GM18951 (cell line): ENCODE results near the gene ZNF791.
"Not testable (repeated sequence)": the region's sequence is repeated elsewhere in the genome, so short reads cannot be mapped to it uniquely, and the experiment has no call there.

ENCODE experiments used
- POLR2A ChIP-seq: IDR thresholded peaks from 4 replicates; pipeline ENCODE4 v1.6.1; 2011; ENCODE audit warnings: mild to moderate bottlenecking; ENCODE audit not compliant: insufficient read length, insufficient read depth; ENCODE audit errors: extremely low read depth
- in situ Hi-C: fragments of 300-500 bp; cut with MboI; formaldehyde crosslinking; loops from one replicate; pipeline ENCODE4 v1.12.0; 2022; ENCODE audit warnings: low sequenced_read_pairs, mixed read lengths, inconsistent platforms; ENCODE audit not compliant: unreplicated experiment

ZNF791 gene

DNA sequence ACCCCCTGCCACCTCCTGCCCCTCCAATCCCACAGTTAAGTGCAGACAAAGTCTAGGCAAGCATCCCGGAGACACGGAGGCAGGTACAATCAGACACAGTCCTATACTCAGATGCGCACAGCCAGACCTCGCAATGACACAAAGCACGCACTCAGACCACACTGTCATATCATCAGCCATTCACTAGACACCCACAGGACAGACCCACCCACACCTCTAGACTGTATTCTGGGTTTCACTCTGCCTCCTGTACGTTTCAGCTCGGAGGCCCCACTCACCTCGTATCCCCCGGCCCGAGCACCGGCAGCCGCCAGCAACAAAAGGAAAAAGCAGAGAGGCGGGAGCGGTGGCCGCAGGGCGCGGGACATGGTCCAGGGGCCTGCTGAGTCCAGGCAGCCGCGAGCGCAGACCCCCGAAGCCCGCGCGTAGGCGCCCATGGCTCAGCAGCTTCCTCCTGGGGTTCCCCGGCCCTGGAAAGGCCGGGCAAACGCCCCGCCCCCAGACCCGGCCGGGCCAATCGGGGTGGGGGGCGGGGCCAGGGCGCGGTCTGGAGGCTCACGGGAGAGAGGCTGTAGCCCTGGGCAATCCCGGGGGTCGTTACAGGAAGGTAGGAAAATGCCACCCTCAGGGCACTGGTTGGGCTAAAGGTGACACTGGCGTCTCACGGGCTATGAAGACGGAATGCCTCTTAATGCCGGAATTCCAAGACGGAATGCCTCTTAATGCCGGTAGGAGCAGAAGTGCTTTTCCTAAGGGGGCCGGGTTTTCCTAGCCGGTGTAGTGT is 55.7 kb downstream of the ZNF791 start, which contains the start of the genes MAN2B1 and WDR83:
MAN2B1 (minus strand) TSS at position 478 of the 784 bp plus-strand sequence; CDS start at position 437, 41 bp downstream.
WDR83 (plus strand) TSS at position 543 of the 784 bp plus-strand sequence. CDS start 2,984 bp downstream, outside the sequence.
- peak; percentile 82 for TF ChIP-seq POLR2A
- in situ Hi-C loops, result no loop called here

DNA sequence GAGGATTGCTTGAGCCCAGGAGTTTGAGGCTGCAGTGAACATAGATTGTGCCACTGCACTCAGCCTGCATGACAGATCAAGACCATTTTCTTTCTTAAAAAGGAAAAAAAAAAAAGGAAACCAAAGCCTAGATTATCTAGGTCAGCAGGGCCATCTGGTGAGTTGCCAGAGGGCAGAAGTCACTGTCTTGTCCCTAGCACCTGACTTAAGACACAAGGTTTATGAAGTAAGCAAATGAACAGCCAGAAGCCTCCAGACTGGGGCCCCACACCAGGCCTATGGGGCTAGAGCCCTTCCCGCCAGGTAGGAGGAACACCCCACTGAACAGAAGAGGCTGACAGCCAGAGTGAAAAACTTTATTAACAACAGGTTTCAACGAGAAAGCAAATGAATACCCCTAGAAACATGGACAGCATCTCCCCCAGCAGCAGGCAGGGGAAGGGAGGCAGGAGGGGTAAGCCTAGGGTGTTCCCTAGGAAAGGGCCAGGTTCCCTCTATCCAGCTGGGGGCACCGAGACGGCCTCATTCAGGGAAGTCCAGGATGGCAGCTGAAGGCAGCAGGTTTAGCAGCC is 57.1 kb downstream of the ZNF791 start:
- TF ChIP-seq POLR2A, result no peak
- in situ Hi-C loops, result no loop called here

DNA sequence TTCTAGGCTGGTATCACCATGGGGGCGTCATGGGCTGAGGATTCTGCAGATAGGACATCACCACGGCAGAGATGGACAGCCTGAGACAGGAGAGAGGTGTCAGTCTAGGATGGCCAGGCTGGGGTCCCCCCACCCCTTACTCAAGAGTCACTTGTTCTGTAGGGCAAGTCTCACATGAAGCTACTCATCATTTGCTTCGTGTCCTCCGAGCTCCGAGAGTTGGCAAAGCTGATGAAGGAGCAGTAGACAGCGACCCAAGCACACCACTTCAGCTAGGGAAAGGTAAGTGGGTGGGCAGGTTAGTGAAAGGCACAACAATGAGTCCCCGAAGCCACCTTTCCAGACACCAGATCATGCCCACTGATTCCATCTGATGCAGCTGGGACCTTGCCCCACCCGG is 57.6 kb downstream of the ZNF791 start:
- TF ChIP-seq POLR2A, result no peak
- in situ Hi-C loops, result no loop called here

DNA sequence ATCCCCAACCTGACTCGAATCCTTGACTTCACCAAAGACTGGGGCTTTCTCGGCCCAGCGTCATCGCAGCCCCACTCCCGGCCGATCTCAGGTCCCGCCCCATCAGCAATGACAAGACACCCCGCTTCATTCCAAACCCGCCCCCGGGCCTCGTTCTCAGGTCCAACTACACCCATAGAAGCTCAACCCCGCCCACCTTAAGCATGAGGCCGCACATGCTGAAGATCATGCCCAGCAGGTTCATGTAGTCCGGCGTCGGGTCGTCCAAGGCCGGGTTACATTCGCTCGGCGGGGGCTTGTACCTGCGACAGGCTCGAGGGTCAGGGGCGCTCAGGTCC is 58.2 kb downstream of the ZNF791 start:
- TF ChIP-seq POLR2A, result no peak
- in situ Hi-C loops, result no loop called here

DNA sequence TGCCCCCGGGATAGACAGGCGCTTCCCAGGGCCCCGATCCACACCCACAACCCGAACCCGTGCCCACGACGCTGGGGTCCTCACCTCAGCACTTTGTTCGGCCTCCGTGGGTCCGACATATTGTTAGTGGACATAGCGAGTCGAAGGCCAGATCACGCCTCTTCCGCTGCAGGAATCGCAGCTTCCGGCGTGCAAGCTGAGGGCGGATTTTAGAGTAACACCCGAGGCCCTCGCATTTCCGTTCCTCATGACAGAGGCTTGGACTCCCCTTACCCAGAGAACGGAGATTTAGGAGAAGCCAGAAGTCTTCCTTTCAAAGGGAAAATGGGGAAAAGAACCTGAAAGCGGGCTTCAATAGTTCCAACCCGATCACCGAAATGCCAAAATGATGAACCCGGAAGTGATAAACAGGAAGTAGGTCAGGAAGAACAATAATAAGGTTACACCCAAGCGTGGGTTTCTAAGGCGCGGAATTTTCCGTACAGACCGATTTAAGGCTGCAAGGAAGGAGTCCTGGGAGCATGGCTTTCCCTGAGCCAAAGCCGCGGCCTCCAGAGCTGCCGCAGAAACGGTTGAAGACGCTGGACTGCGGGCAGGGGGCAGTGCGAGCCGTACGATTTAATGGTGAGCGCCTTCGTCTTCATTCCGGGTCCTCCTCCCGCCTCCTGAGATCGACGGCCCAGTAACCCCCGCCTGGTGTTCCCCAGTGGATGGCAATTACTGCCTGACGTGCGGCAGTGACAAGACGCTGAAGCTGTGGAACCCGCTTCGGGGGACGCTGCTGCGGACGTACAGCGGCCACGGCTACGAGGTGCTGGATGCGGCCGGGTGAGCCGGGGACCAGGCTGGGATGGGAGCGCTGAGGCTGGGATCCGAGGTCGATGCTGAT is 58.8 kb downstream of the ZNF791 start:
- peak; percentile 62 for TF ChIP-seq POLR2A
- in situ Hi-C loops, result loop anchor here (5.0 kb wide), 1 partner anchor 102 kb away; no protein-coding TSS in a partner anchor

DNA sequence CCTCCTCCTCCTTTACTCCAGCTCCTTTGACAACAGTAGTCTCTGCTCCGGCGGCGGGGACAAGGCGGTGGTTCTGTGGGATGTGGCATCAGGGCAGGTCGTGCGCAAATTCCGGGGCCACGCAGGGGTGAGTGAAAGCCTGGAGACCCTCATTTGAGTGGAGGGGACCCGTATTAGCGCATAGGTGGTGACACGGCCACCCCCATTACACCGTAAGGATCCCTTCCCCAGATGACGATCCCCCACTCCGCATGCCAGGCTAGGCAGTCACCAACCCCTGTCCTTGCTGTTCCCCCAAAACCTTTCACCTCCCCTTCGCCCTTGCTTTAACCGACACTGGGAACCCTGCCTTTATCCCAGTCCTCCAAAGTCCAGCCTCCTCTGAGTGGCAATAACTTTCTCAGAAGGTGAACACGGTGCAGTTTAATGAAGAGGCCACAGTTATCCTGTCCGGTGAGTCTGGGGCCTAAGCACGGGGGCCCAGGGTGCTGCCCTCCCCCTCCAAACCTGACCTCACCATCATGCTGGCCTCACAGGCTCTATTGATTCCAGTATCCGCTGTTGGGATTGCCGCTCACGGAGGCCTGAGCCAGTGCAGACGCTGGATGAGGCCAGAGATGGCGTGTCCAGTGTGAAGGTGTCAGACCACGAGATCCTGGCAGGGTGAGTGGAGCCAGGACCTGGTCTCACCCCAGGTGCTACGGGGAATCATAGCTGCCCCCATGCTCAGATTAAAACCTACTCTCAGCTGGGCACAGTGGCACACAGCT is 59.6 kb downstream of the ZNF791 start:
- in situ Hi-C loops, result loop anchor here (5.0 kb wide), 1 partner anchor 103 kb away; no protein-coding TSS in a partner anchor
- TF ChIP-seq POLR2A, result no peak

DNA sequence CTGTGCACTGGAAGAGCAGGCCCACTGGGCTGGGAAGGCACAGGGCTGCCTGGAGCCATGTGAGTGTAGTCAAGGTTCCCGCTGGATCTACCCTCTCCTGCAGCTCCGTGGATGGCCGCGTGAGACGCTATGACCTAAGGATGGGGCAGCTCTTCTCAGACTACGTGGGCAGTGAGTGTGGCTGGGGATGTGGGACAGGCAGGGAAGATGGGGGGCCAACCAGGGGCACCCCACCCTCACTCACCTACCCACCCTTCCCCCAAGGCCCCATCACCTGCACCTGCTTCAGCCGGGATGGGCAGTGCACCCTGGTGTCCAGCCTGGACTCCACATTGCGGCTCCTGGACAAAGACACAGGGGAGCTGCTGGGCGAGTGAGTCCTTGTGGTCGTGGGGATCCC is 62.0 kb downstream of the ZNF791 start:
- TF ChIP-seq POLR2A, result no peak
- in situ Hi-C loops, result loop anchor here (5.0 kb wide), 1 partner anchor 105 kb away; no protein-coding TSS in a partner anchor

DNA sequence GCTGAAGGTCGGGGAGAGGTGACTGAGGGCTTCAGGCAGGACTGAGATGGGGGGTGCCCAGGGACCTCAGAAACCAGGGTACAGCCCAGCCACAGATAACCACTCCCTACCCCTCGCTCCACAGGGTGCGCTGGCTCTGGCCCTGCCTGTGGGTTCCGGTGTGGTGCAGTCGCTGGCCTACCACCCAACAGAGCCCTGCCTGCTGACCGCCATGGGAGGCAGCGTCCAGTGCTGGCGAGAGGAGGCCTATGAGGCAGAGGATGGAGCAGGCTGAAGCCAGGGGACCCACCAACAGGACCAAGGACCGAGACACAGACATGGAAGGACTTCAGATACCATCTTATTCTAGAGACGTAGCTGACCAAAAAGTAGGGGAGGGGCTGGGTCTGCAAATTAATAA is 64.7 kb downstream of the ZNF791 start:
- in situ Hi-C loops, result no loop called here

DNA sequence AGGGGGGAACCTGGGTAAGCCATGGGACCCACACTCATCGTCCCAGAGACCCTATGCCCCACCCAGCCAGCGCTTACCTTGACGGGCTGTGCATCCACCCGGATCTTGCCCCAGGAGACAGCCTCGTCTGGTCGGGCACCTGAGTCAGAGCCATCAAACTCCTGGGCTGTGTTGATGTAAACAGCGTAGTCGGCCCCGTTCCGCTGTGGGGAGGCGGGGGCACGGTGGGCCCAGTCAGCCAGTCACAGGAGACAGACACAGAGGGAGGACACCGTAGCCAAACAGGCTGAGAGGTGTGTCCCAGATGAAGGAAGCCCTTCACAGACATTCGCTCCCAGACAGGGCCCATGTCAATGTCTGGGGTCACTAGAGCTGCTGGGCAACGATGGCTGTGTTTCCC is 65.2 kb downstream of the ZNF791 start:
- TF ChIP-seq POLR2A, result no peak
- in situ Hi-C loops, result no loop called here

More for the DNA sequence above, 64.7 kb downstream of the ZNF791 start:
- TF ChIP-seq POLR2A, result no peak

DNA sequence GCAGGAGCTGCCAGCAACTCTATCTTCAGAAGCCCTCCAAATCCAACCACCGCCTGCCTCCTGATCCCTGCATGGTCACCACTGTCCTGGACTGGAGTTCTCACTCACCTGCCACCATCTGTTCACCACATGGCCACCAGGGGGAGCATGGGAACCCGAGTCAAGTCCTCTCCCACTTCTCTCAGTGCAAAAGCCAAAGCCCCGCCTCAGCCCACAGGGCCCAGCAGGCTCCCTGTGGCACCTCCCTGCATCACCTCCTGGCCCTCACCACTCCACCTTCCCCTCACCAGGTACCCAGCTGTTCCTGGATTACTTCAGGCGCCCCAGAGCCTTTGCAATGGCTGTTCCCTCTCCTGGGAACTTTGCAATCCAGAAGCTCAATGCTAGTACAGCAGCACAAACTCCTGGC is 65.7 kb downstream of the ZNF791 start:
- no peak for TF ChIP-seq POLR2A
- in situ Hi-C loops, result no loop called here

DNA sequence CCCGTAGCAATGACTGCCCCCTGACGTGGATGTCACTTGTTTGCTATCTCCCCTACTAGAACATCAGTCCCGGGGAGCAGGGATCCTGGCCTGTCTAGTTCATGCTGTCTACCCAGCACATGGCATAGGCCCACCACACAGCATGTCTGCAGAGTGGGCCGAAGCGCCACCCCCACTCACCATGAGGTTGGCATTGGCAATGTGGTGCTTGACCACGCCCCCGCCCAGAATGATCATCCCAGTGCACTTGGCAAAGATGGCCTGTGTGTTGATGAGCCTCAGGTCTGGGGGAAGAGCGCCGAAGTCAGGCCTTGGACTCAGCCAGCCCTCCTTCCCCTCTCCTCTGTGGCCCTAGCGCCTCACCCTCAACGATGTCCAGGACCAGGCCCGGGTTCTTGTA is 66.2 kb downstream of the ZNF791 start:
- TF ChIP-seq POLR2A, result no peak
- in situ Hi-C loops, result no loop called here

DNA sequence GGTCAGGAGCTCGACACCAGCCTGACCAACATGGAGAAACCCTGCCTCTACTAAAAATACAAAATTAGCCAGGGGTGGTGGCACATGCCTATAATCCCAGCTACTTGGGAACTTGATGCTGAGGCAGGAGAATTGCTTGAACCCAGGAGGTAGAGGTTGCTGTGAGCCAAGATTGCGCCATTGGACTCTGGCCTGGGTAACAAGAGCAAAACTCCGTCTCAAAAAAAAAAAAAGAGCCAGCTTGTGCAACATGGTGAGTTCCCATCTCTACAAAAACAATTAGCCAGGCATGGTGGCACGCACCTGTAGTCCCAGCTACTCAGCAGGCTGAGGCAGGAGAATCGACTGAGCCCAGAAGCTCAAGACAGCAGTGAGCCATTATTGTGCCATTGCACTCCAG is 67.3 kb downstream of the ZNF791 start:
- in situ Hi-C loops, result not testable (repeated sequence)
